Gastroesophageal sphincter (tissue), 4 donors: ENCODE results near the gene SFTPA1. TPM values are rescaled to one million over a fixed set of nuclear protein-coding genes. Genes with fewer than 3 reads are reported as not detected.
"Not testable (repeated sequence)": the region's sequence is repeated elsewhere in the genome, so short reads cannot be mapped to it uniquely, and the experiment has no call there.

Experiments
- ATAC-seq: fragments of 150-250 bp; one replicate; pipeline ENCODE4 v1.9.1; 2016; ENCODE audit warnings: mild to moderate bottlenecking, moderate library complexity
- H3K27ac ChIP-seq, 4 donors: fragments of 200-600 bp; sonication (generic) in 3 of 4; 1 replicate in 3 of 4; 2 replicates in 1 of 4; pipeline ENCODE4 v1.5.1; 2016 to 2019
- H3K27me3 ChIP-seq: fragments of 200-600 bp; sonication (generic); one replicate; pipeline ENCODE4 v1.5.1; 2019
- H3K36me3 ChIP-seq, 2 donors: fragments of 200-600 bp; sonication (generic); one replicate each; pipeline ENCODE4 v1.5.1; 2019; ENCODE audit warnings: control low read depth in 1 of 2
- H3K4me1 ChIP-seq, 3 donors: fragments of 200-600 bp; sonication (generic); 1 replicate in 2 of 3; 2 replicates in 1 of 3; pipeline ENCODE4 v1.5.1; 2016 to 2019; ENCODE audit warnings: control low read depth in 2 of 3
- H3K4me3 ChIP-seq, 2 donors: fragments of 200-600 bp; sonication (generic); one replicate each; pipeline ENCODE4 v1.5.1; 2019; ENCODE audit warnings: mild to moderate bottlenecking in 1 of 2, moderate library complexity in 1 of 2
- H3K9me3 ChIP-seq, 3 donors: fragments of 200-600 bp; sonication (generic); one replicate each; pipeline ENCODE4 v1.5.1; 2017 to 2019; ENCODE audit warnings: control low read depth in 2 of 3
- CTCF ChIP-seq, 4 experiments: fragments of 200-600 bp in 2 of 4; fragments of 450-650 bp in 2 of 4; sonication (generic) in 1 of 4; IDR thresholded peaks; one replicate each; pipeline ENCODE4 v1.5.1; 2017 to 2019; ENCODE audit warnings: antibody characterized with exemption in 4 of 4, mild to moderate bottlenecking in 2 of 4, moderate library complexity in 2 of 4
- EP300 ChIP-seq: sonication (generic); formaldehyde crosslinking; IDR thresholded peaks from one replicate; pipeline ENCODE4 v1.6.1; 2017; ENCODE audit warnings: antibody characterized with exemption, mild to moderate bottlenecking
- POLR2A ChIP-seq, 2 donors: fragments of 450-650 bp; IDR thresholded peaks; one replicate each; pipeline ENCODE4 v1.6.1; 2017; ENCODE audit warnings: antibody characterized with exemption in 2 of 2, mild to moderate bottlenecking in 2 of 2, moderate library complexity in 1 of 2
- POLR2AphosphoS5 ChIP-seq: sonication (generic); formaldehyde crosslinking; IDR thresholded peaks from one replicate; pipeline ENCODE4 v1.6.1; 2017; ENCODE audit warnings: antibody characterized with exemption
- WGBS, 2 donors: methylation state at CpG; one replicate each; pipeline ENCODE4 v1.1.5; 2018; ENCODE audit warnings: low coverage in 1 of 2; 5-methylcytosine and 5-hydroxymethylcytosine counted together
- total RNA-seq, 4 donors: library from RNA; depleted of rRNA; stranded (reverse); fragments of >200 nt; gene quantifications; one replicate each; pipeline ENCODE4 v1.1.0, GENCODE V29; 2016

The SFTPA1 gene
- total RNA-seq, 4 donors from 2014 or later = not detected

- Histone ChIP-seq H3K36me3 (no peaks in the 10 kb centered on the region), H3K4me1 (no peaks in the 10 kb centered on the region), H3K27ac (no peak overlapping the region), H3K9me3 (no peaks in the 10 kb centered on the region), H3K27me3 (no peaks in the 10 kb centered on the region), H3K4me3 (no peak overlapping the region)
- TF ChIP-seq POLR2AphosphoS5 = no peak
- no peak for TF ChIP-seq EP300
- 84% methylated on average over 7 of the region's 11 CpGs; no CpG with 5 or more reads in 1 of the 2 donors for WGBS, 2 donors
- ATAC-seq = no peak
Measured at GRCh38 chr10:79585870-79586527, 24.7 kb upstream of the SFTPA1 start.

- Histone ChIP-seq H3K36me3 (no peaks in the 10 kb centered on the region), H3K4me3 (no peak overlapping the region), H3K4me1 (no peaks in the 10 kb centered on the region), H3K27me3 (no peaks in the 10 kb centered on the region), H3K27ac (no peak overlapping the region), H3K9me3 (no peaks in the 10 kb centered on the region)
- WGBS, 2 donors = 32% methylated on average over 2 of the region's 2 CpGs; no CpG with 5 or more reads in 1 of the 2 donors
- TF ChIP-seq POLR2A (IDR thresholded peaks at IDR 0.05) (no peak), EP300 (no peak), POLR2AphosphoS5 (no peak), CTCF (IDR thresholded peaks at IDR 0.05) (no peak)
- ATAC-seq = no peak
Measured at GRCh38 chr10:79586933-79587332, 23.8 kb upstream of the SFTPA1 start.

GRCh38 chr10:79588800-79589199 is 21.9 kb upstream of the SFTPA1 start:
- Histone ChIP-seq H3K36me3 (no peaks in the 10 kb centered on the region), H3K4me3 (no peak overlapping the region), H3K9me3 (no peaks in the 10 kb centered on the region), H3K27ac (no peak overlapping the region), H3K4me1 (no peaks in the 10 kb centered on the region), H3K27me3 (no peaks in the 10 kb centered on the region)
- ATAC-seq = no peak
- no peak for TF ChIP-seq POLR2A (IDR thresholded peaks at IDR 0.05)
- TF ChIP-seq EP300 = no peak
- no peak for TF ChIP-seq CTCF (IDR thresholded peaks at IDR 0.05)
- TF ChIP-seq POLR2AphosphoS5 = no peak

- WGBS, 2 donors = 71 to 86% methylated on average over 1 of the region's 1 CpG
- TF ChIP-seq EP300 = no peak
- no peak for TF ChIP-seq POLR2AphosphoS5
- Histone ChIP-seq H3K27me3 (peaks cover 9% of the 10 kb centered on the region), H3K36me3 (no peaks in the 10 kb centered on the region), H3K4me1 (no peaks in the 10 kb centered on the region), H3K9me3 (peaks cover 0 to 6% (median 0%) of the 10 kb centered on the region in 3 donors), H3K27ac (no peak overlapping the region), H3K4me3 (no peak overlapping the region)
- ATAC-seq = no peak
Measured at GRCh38 chr10:79593377-79593776, 17.4 kb upstream of the SFTPA1 start.

GRCh38 chr10:79594565-79594964 is 16.2 kb upstream of the SFTPA1 start:
- not testable (repeated sequence) for H3K9me3 ChIP-seq, H3K4me1 ChIP-seq, ATAC-seq, H3K36me3 ChIP-seq, H3K27ac ChIP-seq, H3K4me3 ChIP-seq
- 58 to 83% methylated on average over 1 to 2 of the region's 3 CpGs for WGBS, 2 donors
- H3K27me3 ChIP-seq = peaks cover 17% of the 10 kb centered on the region

GRCh38 chr10:79595510-79595909 is 15.2 kb upstream of the SFTPA1 start:
- peaks cover 19% of the 10 kb centered on the region for H3K27me3 ChIP-seq
- H3K36me3 ChIP-seq = no peaks in the 10 kb centered on the region
- TF ChIP-seq POLR2AphosphoS5 (no peak), EP300 (no peak), POLR2A (IDR thresholded peaks at IDR 0.05) (no peak), CTCF (IDR thresholded peaks at IDR 0.05) (no peak)
- H3K9me3 ChIP-seq = peaks cover 0 to 6% (median 0%) of the 10 kb centered on the region in 3 donors
- no peak for ATAC-seq
- H3K4me3 ChIP-seq = no peak overlapping the region
- no peaks in the 10 kb centered on the region for H3K4me1 ChIP-seq
- no peak overlapping the region for H3K27ac ChIP-seq
- WGBS, 2 donors = 25 to 38% methylated on average over 2 of the region's 3 CpGs

GRCh38 chr10:79599644-79600043 is 11.1 kb upstream of the SFTPA1 start:
- not testable (repeated sequence) for ATAC-seq, H3K4me1 ChIP-seq, H3K4me3 ChIP-seq, H3K36me3 ChIP-seq, H3K27ac ChIP-seq
- Histone ChIP-seq H3K9me3 (peaks cover 0 to 17% (median 0%) of the 10 kb centered on the region in 3 donors), H3K27me3 (peaks cover 17% of the 10 kb centered on the region)
- WGBS, 2 donors = 74 to 79% methylated on average over 5 to 9 of the region's 9 CpGs
